ENCODE data around the gene GABBR1.

The GABBR1 gene

DNA sequence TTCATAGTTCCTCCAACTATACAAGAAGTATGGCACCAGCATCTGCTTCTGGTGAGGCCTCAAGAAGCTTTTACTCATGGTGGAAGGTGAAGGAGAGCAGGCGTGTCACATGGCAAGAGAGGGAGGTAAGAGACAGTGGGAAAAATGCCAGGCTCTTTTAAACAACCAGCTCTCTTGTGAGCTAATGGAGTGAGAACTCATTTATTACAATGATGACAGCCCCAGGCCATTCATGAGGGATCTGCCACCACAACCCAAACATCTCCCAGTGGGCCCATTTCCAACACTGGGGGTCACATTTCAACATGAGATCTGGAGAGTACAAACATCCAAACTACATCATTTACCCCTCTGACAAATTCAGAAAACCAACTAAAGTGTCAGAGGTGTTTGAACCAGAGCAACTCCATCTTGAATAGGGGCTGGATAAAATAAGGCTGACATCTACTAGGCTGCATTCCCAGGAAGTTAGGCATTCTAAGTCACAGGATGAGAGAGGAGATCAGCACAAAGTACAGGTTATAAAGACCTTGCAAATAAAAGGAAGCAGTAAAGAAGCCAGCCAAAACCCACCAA, 71.3 kb downstream of the GABBR1 start:
- DNase-seq = no peak

DNA sequence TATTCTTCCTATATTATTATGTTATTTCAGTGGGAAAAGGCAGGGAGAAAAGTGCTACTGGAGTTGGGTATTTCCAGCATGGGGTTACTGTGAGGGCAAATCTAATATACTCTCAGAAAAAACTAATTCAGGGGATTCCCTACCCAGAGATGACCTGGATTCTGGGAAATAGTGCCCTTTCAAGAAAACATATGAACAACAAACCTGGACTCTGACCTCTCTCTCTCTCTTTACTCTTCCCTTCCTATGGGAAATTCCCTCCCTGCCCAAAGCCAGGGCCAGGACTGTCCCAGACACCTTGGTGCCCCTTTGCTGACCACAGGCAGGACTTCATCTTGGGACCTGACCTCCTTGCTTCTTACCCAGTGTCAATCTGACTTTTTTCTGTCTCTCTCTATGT, 71.9 kb downstream of the GABBR1 start:
- DNase-seq = no peak

DNA sequence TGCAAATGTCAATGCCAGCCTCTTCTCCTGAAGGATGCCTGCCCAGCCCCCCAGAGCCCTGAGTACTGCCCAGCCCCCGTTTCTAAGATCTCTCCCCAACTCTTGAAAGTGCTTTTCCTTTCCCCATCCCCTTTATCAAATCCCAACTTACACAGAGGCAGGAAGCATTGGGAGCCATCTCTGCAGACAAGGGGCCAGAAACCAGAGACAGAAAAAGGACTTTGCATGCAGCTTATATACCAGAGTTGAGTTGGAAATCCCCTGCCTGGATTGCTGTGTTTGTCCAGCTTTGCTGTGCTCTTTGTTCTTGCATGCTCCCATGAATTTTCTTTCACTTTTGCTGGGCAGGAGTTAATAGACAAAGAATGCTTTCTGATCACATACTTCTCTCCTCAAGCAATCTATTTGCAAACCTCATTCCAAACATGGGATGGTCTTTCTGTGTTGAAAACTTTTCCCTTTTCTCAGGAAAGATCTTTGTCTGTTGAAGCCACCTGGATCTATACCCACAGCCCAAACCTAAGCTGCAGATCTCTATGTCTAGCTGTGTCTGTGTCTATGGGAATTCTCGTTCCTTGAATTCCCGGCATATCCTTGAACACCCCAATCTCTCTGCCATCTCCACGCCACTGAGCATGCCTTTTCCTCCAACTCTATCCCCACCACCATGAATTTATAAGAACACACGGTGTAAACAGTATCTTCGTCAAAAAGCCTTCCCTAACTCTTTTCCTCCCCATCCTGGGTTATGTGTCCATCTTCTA, 73.3 kb downstream of the GABBR1 start, which contains the start of gene UBD:
TSS of gene UBD (minus strand) at position 209 of the 764 bp plus-strand sequence. CDS start at position 178, 31 bp downstream.
- no peak for DNase-seq

DNA sequence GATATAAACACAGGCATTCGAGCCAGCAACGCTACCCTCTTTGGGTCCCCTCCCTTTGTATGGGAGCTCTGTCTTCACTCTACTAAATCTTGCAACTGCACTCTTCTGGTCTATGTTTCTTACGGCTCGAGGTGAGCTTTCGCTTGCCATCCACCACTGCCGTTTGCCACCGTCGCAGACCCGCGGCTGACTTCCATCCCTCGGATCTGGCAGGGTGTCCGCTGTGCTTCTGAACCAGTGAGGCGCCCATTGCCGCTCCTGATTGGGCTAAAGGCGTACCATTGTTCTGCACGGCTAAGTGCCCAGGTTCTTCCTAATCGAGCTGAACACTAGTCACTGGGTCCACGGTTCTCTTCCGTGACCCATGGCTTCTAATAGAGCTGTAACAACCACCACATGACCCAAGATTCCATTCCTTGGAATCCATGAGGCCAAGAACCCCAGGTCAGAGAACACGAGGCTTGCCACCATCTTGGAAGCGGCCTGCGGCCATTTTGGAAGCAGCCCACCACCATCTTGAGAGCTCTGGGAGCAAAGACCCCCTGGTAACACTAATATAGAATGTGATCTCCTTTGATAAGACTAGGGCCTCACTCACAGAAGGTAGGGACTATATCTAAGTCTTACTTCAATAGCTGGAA, 74.4 kb downstream of the GABBR1 start:
- no peak for DNase-seq

DNA sequence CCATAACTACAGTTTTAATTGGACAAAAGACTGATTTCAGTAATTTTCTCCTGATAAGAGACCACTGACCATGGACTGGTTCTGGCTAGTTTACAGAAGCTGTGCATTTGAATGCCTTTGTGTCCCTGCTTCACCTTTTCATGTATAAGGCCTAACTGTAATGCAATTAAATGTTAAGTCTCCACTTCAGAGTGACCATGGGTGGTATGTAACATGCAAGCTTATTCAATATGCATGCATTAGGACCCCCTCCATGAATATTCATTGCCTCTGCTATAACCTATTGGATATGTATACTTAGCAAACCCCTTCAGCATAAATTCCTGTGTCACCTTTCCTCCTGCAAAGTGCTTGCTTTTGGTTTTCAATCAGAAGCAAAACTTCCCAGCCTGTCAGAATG, 75.7 kb downstream of the GABBR1 start:
- no peak for DNase-seq

DNA sequence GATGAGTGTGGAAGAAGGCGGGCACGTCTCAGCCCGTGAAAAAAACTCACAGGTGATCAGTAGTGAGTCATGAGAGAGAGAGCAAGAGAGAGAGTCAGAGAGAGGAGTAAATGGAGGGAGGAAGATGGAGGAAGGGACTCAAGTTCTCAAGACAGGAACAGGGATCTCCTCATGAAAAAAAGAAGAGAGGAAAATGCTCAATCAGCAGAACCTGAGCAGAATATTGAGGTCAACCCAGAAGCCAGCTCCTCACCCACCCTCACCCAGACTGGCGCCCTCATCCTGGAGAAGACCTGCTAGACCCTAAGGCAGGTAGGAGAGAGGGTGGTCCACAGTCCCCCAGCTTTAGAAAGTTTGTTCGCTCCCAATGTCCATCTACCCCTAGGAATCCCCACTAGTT, 78.2 kb downstream of the GABBR1 start:
- DNase-seq = no peak

DNA sequence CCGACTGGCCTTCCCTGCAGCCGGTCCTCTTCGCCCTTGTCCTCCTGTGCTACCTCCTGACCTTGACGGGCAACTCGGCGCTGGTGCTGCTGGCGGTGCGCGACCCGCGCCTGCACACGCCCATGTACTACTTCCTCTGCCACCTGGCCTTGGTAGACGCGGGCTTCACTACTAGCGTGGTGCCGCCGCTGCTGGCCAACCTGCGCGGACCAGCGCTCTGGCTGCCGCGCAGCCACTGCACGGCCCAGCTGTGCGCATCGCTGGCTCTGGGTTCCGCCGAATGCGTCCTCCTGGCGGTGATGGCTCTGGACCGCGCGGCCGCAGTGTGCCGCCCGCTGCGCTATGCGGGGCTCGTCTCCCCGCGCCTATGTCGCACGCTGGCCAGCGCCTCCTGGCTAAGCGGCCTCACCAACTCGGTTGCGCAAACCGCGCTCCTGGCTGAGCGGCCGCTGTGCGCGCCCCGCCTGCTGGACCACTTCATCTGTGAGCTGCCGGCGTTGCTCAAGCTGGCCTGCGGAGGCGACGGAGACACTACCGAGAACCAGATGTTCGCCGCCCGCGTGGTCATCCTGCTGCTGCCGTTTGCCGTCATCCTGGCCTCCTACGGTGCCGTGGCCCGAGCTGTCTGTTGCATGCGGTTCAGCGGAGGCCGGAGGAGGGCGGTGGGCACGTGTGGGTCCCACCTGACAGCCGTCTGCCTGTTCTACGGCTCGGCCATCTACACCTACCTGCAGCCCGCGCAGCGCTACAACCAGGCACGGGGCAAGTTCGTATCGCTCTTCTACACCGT, 79.5 kb downstream of the GABBR1 start:
- no peak for DNase-seq

DNA sequence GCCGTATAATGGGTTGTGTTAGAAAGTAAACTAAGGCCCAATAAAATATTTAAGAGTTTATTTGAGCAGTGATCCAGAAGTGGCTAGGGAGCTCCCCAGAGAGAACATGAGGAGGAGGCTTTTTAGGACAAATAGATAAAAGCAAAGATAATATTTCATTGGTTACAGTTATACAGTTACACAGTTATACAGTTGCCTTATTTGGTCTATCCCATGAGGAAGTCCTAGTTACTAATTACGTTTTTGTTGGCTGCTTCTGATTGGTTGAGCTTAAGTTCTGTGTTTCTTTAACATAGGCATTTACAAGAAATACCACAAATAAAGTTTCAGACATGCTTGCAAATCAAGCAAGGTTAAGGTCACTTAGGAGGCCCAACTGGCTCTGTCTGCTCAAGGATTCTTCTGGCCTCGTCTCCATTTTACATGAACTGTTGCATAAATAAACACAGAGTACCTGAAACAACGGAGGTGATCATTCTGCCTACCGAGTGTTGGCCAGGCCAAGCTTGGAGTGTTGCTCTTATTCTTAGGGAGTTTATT, 80.4 kb downstream of the GABBR1 start:
- no peak for DNase-seq

DNA sequence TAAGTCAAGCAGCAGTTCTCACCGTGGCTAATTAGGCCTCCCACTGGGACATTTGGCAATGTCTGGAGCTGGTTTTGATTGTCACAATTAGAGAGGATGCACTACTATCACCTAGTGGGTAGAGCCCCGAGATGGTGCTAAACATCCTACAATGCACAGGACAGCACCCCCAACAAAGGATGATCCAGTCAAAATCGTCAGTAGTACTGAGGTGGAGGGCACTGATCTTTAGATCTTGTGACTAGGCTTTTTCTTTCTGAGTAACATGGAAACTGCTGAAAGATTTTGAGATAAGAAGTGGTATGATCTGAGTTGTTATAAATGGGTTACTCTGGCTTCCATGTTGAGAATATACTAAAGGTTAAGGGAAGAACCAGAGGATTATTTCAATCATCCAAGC, 85.4 kb downstream of the GABBR1 start:
- DNase-seq = no peak

DNA sequence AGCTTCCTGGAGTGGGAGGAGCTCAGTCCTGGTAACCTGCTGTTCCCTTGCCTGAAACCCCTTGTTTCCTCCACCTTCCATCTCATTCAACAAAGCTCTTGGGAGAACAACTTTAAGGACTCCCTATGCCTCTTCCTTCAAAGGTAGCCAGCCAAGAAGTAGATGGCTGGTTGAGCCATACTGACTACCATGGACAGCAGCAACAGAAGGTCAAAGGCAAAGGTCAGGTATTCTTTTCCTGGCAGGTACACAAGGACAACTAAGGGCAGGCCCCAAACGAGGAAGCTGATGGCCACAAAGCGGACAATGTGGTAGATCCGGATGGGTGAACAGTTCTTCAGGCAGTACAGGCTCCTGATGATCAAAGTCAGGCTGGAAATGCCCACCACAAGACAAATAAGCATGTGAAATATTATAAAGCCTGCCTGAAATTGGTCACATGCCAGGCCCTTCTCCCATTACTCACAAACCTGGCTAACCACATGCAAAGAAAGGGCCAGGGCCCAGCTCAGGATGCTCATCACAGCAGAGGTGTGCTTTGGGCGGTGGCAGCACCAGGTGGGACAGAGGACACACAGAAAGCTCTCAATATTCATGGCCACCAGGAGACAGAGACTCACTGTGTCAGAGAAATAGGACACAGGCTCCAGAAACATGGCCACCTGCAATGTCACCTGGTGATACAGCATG, 95.1 kb downstream of the GABBR1 start:
- no peak for DNase-seq

DNA sequence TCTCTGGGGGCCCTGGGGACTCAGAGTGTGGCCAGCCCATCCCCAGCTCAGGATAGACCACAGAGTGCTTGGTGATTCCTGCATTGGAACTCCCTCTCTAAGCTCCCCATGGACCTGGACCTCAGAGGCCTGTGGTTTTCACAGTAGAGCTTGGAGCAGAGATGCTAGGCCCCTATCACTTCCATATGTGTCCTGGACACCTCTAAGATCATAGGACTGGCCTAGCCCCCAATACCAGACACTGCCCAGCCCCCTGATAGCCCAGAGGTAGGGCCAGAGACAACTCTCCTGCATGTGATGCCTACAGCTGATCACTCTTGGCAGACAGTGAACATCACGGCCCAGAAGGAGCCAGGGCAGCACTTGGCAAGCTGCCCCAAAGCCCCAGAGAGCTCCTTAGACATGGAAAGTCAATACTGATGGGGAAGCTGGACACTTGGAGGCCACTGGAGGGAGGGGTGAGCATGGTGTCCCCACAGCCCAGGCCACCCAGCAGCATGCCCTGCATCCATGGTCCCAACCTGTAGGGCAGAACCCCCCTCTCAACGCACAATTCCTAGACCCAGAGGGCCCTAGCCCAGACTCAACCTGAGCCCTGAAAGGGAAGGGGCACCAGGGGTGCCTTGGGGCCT, 100.5 kb downstream of the GABBR1 start:
- no peak for DNase-seq

DNA sequence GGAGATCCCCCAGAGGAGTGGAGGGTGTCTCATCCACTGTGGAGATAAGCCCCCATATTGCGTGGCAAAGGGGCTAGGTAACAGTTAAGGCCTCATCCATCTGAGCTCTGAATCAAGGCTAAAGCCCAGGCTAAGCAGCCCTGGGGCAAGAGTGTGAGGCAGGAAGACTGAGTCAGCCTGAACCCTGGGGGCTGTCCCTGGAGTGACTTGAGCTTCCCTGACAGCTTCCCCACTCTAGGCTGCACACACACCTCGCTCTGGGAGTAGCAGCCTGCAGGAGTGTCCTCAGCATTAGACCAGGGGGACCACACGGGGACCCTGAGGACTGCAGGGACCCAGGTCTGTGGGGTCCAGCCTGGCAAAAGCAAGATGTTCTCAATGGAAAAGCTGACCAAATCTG, 101.3 kb downstream of the GABBR1 start:
- no peak for DNase-seq

DNA sequence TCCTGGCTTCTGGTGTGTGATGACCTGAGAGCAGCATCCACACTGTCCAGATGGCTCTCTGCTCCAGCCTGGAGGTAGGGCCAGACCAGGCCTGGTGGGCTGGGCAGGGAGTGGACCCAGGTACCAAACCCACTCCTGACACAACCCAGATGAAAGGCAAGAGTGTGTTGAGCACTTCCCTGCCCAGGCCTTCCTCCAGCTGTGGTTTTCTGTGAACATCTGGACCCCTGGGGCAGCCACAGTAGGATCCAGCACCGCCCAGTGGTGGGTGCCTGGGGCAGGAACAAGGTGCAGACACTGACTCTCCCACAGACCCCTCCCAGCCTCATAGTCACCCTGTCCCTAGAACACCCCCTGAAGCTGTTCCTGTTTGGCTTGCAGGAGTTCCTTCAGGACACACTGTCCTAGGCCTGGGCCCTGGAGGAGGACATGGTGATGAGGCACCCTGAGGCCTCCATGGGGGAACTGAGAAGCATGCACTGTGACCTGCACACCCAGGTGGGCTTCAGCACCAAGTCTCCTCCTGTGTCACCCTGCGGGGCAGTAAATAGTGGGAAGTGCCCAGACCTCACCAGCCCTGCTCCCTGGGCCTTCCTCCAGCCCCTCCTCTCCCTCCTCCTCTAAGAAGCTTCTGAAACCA, 102.2 kb downstream of the GABBR1 start:
- DNase-seq = no peak

DNA sequence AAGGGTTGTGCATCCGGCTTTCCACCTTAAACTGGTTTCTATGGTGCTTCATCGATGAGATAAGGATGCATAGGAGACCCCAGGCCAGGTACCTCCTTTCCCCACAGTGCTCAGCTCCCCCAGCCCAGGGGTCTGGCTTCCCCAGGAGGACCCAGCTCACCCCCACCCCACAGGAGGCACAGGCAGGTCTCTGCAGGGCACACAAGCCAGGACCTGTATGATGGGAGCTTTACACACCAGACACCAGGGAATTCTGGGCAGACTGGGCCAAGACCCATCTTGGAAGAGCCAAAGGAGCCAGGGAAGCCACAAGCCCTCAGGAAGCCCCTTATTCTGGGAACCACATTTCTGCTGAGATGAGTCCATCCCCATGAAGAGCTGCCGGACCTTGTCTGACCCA, 103.0 kb downstream of the GABBR1 start:
- no peak for DNase-seq

DNA sequence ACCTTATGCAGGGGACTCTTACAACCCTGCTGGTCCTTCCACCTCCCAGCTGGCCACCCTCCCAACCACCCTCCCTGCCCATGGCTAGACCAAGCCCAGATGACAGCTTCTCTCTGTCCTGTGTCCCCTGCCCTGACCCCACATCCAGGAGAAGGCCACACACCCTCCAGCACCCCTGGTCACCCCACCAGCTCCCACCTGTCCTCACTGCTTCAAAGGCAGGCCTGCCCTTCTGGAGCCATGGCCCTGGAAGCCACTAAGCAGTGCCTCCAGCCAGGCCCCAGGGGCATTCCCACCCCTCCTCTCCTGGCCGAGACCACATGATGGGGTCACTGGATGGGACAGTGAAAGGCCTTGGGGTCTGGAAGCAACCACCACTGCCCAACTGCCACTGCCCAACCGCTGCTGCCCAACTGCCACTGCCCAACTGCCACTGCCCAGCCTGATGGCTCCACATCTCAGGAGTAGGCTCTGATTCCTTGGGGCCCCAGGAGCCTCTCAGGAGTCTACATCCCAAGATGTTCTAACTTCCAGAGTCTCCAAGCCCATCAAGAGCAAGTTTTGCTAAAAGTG, 103.9 kb downstream of the GABBR1 start:
- DNase-seq = no peak

DNA sequence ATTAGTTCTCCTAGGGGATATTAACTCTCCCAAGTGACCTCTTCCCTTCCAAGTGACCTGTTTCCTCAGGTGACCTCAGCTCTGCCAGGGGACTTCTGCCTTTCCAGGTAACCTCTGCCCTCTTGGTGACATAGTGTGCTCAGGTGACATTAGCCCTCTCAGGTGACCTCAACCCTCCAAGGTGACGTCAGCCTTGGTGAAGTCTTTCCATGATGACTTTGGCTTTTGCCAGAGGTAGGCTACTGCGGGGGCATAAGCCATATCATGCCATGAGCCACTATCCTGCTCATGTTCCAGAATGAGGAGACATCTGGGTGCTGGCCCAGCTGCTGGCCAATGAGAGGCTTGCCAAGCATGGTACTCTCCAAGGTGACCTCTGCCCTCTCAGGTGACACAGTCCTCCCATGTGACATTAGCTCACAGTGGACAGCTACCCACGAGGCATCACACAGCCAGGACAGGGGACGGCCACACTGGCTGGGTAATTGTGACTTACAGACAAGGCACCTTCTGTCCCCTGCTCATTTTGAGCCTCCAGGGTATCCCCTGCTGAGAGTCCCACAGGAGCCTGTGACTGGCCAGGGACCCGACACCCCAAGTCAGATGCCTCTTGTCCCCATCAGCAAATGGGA, 104.6 kb downstream of the GABBR1 start:
- DNase-seq = no peak

DNA sequence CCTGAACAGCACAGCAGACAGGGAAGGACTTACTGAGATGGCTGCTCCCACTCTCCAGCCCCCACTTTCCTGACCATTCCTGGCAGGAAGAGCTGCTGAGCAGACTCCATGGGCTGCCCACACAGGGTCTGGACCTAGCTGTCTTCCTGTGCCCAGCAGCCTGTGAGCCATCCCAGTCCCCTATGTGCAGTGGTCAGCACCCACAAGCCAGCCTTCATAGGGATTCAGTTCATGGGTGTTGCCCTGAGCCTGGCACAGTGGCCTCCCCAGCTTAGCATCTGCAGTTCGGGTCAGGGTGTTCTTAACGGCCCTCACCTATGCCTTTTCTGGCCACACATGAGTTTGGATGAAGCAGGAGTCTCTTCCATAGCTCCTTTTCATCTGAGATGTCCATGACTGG, 105.4 kb downstream of the GABBR1 start:
- DNase-seq = no peak

DNA sequence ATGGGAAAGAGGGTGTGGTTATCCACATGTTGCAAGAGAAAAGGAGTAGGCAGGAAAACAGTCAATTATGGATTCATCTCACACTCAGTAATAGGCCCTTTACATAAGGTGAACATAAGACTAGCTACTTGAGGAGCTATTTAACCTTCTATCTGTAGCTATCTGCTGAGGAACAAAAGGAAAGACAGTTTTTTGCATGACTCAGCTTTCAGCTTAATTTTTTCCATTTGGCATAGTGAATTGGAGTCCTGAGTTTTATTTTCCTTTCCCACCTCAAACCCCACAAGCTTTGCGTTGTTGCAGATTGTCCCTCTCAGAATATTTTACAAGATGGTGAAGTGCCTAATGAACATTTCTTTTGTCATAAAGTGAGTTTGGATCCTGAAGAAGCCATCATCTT, 105.9 kb downstream of the GABBR1 start:
- DNase-seq = no peak

DNA sequence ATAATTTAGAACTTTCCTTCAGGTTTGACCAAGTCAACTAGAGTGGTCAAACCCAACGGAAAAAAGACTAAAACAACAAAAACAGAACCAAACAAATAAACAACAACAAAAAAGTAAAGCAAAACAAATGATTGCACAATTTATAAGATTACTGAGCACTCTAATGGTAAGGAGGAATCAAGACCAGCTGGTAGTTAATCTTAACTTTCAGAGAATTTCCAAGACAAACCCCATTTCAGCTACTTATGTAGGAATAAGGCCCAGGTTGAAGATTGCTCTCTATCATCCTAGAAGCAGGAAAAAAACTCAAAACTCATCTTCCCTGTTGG, 107.7 kb downstream of the GABBR1 start:
- DNase-seq = no peak

DNA sequence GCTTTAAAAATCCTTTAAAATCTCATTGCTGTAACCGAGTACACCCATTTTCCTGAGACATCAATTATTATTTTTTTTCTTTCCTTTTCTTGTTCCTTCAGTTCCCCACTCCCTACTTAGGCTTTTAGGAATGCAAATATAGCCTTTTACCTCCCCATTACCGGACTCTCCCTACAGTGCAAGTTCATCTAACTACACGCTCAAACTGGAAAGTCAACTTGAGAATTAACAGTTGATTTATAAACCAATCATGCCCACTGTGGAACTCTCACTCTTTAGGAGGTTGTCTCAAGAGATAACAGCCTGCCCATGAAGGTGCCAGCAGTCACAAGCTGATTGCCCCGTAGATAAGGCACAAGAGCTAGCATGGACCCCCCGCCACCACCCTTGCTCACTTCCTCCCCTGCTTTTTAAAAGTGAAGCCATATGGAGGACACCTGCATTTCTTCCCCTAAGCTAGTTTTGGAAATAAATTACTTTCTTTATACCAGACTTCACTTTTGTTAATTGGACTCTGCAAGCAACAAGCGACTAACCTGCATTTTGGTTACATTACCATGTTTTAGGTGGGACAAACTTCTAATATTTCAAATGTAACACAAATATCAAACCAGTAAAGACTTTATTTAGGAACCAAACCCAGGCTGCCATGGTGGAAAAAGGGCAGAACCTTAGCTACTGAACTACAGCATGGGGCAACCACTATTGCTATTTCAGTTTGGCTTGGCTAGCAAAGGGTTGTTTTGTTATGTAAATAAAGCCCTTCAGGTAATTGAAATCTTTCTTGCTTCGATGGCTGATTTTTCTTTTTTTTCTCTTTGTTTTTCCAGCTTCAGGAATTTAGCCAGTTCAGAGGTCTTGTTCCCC, 108.3 kb downstream of the GABBR1 start:
- no peak for DNase-seq
